ENCODE data around the gene FOCAD. TPM values are rescaled to one million over a fixed set of nuclear protein-coding genes. Genes with fewer than 3 reads are reported as not detected.

Gene FOCAD
- total RNA-seq, 1 experiment from 2014 or later: 43.3 TPM

GRCh38 chr9:21043841-21044240 lies 359.8 kb downstream of the FOCAD start:
- no peak overlapping the region for H3K4ac ChIP-seq (ENCODE audit: low read depth, low read length)
- H2AK5ac ChIP-seq (ENCODE audit: insufficient read length, low read length): no peak overlapping the region
- H2BK120ac ChIP-seq (ENCODE audit: low read depth, low read length, poor library complexity, severe bottlenecking): no peak overlapping the region
- no peak overlapping the region for H3T11ph ChIP-seq (ENCODE audit: low read length)
- no peaks in the 10 kb centered on the region for H3K79me1 ChIP-seq (ENCODE audit: insufficient read depth, low read depth, low read length, poor library complexity, severe bottlenecking)
- H3K23ac ChIP-seq (ENCODE audit: insufficient read length, low read depth, low read length): no peak overlapping the region
- H3K27me3 ChIP-seq (ENCODE audit: insufficient read depth, low read length): no peaks in the 10 kb centered on the region
- no peaks in the 10 kb centered on the region for H3K36me3 Mint-ChIP-seq (ENCODE audit: insufficient read depth in 1 of 3, low read depth in 3 of 3)
- H3K79me2 ChIP-seq (ENCODE audit: insufficient read depth, low read length): no peaks in the 10 kb centered on the region
- no peaks in the 10 kb centered on the region for H3K27me3 Mint-ChIP-seq (ENCODE audit: low read depth)
- H3K9me3 ChIP-seq (ENCODE audit: control insufficient read depth, low read depth, low read length): no peaks in the 10 kb centered on the region
- no peaks in the 10 kb centered on the region for H3K23me2 ChIP-seq (ENCODE audit: insufficient read length, low read depth, low read length, poor library complexity, severe bottlenecking)
- H4K5ac ChIP-seq (ENCODE audit: insufficient read length, low read depth, low read length): no peak overlapping the region
- H3K27ac Mint-ChIP-seq: no peak overlapping the region
- no peak overlapping the region for H4K91ac ChIP-seq (ENCODE audit: insufficient read length, low read depth, low read length)
- no peak overlapping the region for H4K8ac ChIP-seq (replicated peaks; ENCODE audit: insufficient read length, low read depth, low read length)
- no peak overlapping the region for H3K9ac ChIP-seq (ENCODE audit: extremely low read depth, insufficient read length, low read length)
- H2BK20ac ChIP-seq (ENCODE audit: low read depth, low read length, poor library complexity, severe bottlenecking): no peak overlapping the region
- H3K4me3 Mint-ChIP-seq: no peak overlapping the region
- H2BK12ac ChIP-seq (ENCODE audit: insufficient read length, low read depth, low read length): no peak overlapping the region
- no peak overlapping the region for H3K27ac ChIP-seq (ENCODE audit: insufficient read length, low read depth, low read length)
- H3K18ac ChIP-seq (ENCODE audit: insufficient read length, low read depth, low read length): no peak overlapping the region
- no peak overlapping the region for H2AFZ ChIP-seq (ENCODE audit: low read length)
- H2BK5ac ChIP-seq (ENCODE audit: insufficient read length, low read length): no peak overlapping the region
- TF ChIP-seq, protein P1, sequence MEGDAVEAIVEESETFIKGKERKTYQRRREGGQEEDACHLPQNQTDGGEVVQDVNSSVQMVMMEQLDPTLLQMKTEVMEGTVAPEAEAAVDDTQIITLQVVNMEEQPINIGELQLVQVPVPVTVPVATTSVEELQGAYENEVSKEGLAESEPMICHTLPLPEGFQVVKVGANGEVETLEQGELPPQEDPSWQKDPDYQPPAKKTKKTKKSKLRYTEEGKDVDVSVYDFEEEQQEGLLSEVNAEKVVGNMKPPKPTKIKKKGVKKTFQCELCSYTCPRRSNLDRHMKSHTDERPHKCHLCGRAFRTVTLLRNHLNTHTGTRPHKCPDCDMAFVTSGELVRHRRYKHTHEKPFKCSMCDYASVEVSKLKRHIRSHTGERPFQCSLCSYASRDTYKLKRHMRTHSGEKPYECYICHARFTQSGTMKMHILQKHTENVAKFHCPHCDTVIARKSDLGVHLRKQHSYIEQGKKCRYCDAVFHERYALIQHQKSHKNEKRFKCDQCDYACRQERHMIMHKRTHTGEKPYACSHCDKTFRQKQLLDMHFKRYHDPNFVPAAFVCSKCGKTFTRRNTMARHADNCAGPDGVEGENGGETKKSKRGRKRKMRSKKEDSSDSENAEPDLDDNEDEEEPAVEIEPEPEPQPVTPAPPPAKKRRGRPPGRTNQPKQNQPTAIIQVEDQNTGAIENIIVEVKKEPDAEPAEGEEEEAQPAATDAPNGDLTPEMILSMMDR (conservative IDR thresholded peaks at IDR 0.05): no peak
- H3K4me1 ChIP-seq (ENCODE audit: insufficient read depth, low read length): no peaks in the 10 kb centered on the region
- H3K4me2 ChIP-seq (ENCODE audit: insufficient read depth, insufficient read length, low read length): no peak overlapping the region
- H3K9me3 Mint-ChIP-seq: no peaks in the 10 kb centered on the region
- no CpG with 5 or more reads among the region's 3 CpGs for WGBS (ENCODE audit: extremely low coverage, insufficient read length, low lambda C conversion rate)
- no peak overlapping the region for H3K14ac ChIP-seq (ENCODE audit: insufficient read depth, low read length)
- DNase-seq: no peak
- no peak overlapping the region for H3K56ac ChIP-seq (ENCODE audit: insufficient read length, low read depth, low read length)
- H2BK15ac ChIP-seq (ENCODE audit: low read depth, low read length): no peak overlapping the region
- H3K4me1 Mint-ChIP-seq: peaks cover 3% of the 10 kb centered on the region in 2 experiments; a peak in 2 of 4 replicates
- H4K20me1 ChIP-seq (ENCODE audit: control insufficient read depth, insufficient read depth, insufficient read length): no peaks in the 10 kb centered on the region

Small RNA genes lying within 50 kb of the gene (microRNA-seq; reads per million reads assigned to microRNA genes)
- 8.1 reads per million, percentile 43 among the genes with 10 or more reads in this experiment for gene MIR491 (ENCODE audit: borderline microRNAs expressed)

Other genes starting within 250 kb of the FOCAD start
- gene MLLT3, start 61.8 kb upstream of the FOCAD start, total RNA-seq (2021): 3.7 and 3.9 TPM in 2 replicates